ENCODE data around the gene C9orf57.
A peak's percentile ranks its signal among the peaks of the same experiment; 100 is the strongest.
"Not testable (repeated sequence)": the region's sequence is repeated elsewhere in the genome, so short reads cannot be mapped to it uniquely, and the experiment has no call there.

The C9orf57 gene

GRCh38 chr9:72060513-72060912 lies at the start of gene C9orf57:
Gene C9orf57, minus strand, starts transcription at chr9:72060613. Its CDS starts 1,282 bp downstream, at chr9:72059331.
- DNase-seq (ENCODE audit: low read depth): no peak
- H3K4me3 ChIP-seq (ENCODE audit: low read length): no peak within 1 kb of the TSS
- TF ChIP-seq CTCF (conservative IDR thresholded peaks at IDR 0.05; ENCODE audit: low read depth, low read length): no peak

GRCh38 chr9:72102520-72102919 lies 42.1 kb upstream of the C9orf57 start:
- no peak for DNase-seq (ENCODE audit: low read depth)
- TF ChIP-seq CTCF (conservative IDR thresholded peaks at IDR 0.05; ENCODE audit: low read depth, low read length): no peak

GRCh38 chr9:72095520-72095919 lies 35.1 kb upstream of the C9orf57 start:
- not testable (repeated sequence) for H3K4me3 ChIP-seq (ENCODE audit: low read length); DNase-seq (ENCODE audit: low read depth)

More at GRCh38 chr9:72102520-72102919, 42.1 kb upstream of the C9orf57 start:
- H3K4me3 ChIP-seq (ENCODE audit: low read length): no peak overlapping the region

- TF ChIP-seq CTCF (conservative IDR thresholded peaks at IDR 0.05; ENCODE audit: low read depth, low read length): no peak
- DNase-seq (ENCODE audit: low read depth): peak; percentile 6
- H3K4me3 ChIP-seq (ENCODE audit: low read length): no peak overlapping the region
Measured at GRCh38 chr9:72092820-72093219, 32.4 kb upstream of the C9orf57 start.

GRCh38 chr9:72089451-72090130 lies 29.2 kb upstream of the C9orf57 start:
- H3K4me3 ChIP-seq (ENCODE audit: low read length): no peak overlapping the region
- no peak for DNase-seq (ENCODE audit: low read depth)
- no peak for TF ChIP-seq CTCF (conservative IDR thresholded peaks at IDR 0.05; ENCODE audit: low read depth, low read length)

- DNase-seq (ENCODE audit: low read depth): no peak
- no peak overlapping the region for H3K4me3 ChIP-seq (ENCODE audit: low read length)
- no peak for TF ChIP-seq CTCF (conservative IDR thresholded peaks at IDR 0.05; ENCODE audit: low read depth, low read length)
Measured at GRCh38 chr9:72082536-72082935, 22.1 kb upstream of the C9orf57 start.

- DNase-seq (ENCODE audit: low read depth); H3K4me3 ChIP-seq (ENCODE audit: low read length): not testable (repeated sequence)
Measured at GRCh38 chr9:72074666-72075065, 14.3 kb upstream of the C9orf57 start.

- no peak for DNase-seq (ENCODE audit: low read depth)
- H3K4me3 ChIP-seq (ENCODE audit: low read length): no peak overlapping the region
- TF ChIP-seq CTCF (conservative IDR thresholded peaks at IDR 0.05; ENCODE audit: low read depth, low read length): no peak
Measured at GRCh38 chr9:72065076-72065475, 4.7 kb upstream of the C9orf57 start.

Data from retinal pigment epithelial cell (primary cell).